CD4-positive, alpha-beta T cell treated with Interleukin-15 for 4 hours (primary cell): ENCODE measurements around the gene GPR15LG.
A peak's percentile ranks its signal among the peaks of the same experiment; 100 is the strongest.

Experiments used
- DNase-seq: peaks from one replicate; pipeline ENCODE4 v3.0.0-alpha.2; 2020; ENCODE audit warnings: low spot score

The GPR15LG gene

DNA sequence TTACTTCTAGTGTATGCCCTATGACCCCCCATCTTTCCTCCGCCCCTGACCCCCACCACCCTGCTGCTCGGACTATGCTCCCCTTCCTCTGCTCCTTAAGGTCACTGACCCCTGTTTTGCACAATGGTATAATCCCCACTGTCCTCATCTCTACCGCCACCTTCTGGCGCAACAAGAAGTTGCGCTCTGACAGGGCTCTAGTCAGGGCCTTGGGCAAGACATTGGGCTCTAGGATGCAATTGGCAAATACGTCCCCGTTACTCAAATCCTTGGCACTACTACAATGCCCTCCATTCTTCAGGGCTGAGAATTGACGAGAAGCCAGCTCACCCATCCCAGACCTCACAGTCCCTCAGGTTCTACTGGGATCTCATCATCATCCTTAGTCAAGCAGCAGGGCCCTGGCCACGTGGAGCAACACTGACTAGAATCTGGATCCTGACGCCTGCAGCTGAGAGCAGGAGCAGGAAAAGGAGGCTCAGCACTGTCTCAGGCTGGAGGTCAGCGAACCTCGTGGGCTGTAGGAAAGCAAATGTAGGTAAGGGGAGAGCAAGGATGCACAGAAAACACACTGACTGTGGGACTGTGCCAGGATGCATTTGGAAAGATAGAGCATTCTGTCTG lies 41.1 kb downstream of the GPR15LG start:
- peak; percentile 28 for DNase-seq

DNA sequence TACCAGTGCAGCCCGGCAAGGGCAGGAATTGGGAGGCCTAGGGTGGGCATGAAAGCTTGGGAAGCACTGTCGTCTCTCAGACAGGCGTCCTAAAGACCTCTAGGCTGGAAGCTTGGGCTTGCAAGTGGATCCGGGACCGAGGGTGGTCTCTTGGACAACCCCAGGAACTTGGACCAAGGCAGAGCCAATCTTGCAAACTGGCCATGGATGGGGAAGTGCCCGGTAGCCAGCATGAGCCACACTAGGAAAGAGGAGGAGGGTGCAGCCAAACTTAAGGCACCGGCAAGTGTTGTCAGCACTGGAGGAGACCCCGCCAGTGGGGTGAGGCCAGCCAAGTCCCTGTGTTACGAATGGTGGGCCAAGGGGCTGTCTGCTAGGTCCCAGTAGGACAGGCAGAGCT lies 43.2 kb downstream of the GPR15LG start:
- no peak for DNase-seq

- no peak for DNase-seq
Measured at GRCh38 chr10:84217746-84218145, 44.1 kb downstream of the GPR15LG start.

GRCh38 chr10:84221916-84222315 lies 48.3 kb downstream of the GPR15LG start:
- DNase-seq, result no peak

DNA sequence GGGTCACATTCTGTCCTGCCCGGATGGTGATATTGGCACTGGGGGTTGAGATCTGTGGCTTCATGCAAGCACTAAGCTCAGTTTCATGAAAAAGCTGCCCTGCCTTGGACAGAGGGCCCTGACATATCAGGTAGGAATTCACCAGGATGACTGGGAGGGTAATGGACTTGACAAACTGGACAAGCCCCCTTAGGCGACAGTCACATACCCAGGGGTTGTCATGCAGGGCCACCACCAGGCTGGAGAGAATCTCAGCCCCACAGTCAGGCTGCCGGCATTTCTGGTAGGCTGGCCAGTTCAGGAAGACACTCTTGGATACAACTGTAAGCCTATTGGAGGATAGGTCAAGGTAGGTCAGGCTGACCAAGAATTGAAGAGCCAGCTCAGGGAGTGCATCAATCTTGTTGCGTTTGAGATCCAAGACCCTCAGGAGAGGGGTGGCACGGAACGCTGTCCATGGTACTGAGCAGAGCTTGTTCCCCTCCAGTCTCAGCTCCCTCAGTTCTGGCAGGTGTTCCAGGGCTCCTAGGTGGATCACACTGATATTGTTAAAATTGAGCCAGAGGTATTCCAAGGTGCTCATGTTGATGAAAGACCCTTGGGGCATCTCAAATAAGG lies 50.9 kb downstream of the GPR15LG start:
- DNase-seq, result no peak

GRCh38 chr10:84225427-84226173 lies 52.0 kb downstream of the GPR15LG start, which contains the start of gene LRIT2:
Gene LRIT2, minus strand, starts transcription at chr10:84225544. Its CDS starts 24 bp downstream, at chr10:84225520.
- DNase-seq, result no peak

DNA sequence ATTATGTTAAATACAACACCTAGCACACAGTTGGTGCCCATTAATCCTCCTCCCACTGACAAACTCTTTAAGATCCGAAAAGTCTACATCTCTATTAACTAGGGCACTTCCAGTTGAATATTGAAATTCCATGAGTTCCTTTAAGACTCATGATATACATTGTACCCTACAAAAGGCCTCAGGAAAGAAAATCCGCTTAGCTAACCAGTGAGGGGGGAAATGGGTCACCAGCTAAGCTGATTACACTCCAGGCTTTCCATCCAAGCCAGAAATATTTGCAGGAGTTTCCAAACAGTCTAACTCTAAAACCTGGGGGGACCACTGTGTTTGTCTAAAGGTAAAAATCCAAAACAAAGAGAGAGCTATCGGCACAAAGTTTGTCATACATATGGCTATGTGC lies 53.0 kb downstream of the GPR15LG start:
- no peak for DNase-seq

- DNase-seq, result no peak
Measured at GRCh38 chr10:84227810-84228209, 54.2 kb downstream of the GPR15LG start.

DNA sequence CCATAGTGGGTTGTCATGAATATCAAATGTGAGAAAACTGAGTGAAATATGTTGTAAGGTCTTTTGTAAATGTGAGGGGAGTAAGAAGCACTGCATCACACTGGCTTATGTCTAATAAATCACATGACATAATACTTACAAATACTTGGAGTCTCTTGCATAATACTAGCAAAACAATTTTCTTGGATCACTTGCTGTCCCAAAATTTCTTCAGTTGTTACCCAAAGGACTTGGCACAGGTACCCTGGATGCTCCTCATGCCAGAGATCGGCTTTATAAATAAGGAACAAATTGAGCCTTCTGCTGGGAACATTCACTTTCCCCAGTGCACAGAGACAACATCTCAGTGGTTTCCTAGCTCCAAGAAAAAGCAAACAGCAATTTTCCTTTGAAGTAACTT lies 56.8 kb downstream of the GPR15LG start:
- DNase-seq, result no peak

DNA sequence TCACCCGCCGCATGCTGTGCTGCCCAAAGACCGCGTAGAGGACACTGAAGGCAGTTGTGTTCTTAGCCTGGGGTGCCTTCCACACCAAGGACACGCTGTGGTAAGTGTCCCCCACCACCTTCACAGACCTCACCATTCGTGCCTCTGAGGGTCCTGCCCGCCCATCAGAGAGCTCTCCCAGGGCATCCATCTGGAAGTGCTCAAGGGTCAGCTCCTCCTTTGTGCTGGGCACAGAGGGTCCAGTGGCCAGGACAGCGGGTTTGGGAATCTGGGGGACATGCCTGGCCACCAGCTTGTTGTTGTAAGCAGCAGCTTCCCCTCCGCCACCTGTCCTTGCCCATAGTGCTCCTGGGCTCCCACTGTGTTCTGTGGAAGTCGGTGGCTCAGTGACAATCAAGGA lies 58.8 kb downstream of the GPR15LG start:
- DNase-seq, result no peak

DNA sequence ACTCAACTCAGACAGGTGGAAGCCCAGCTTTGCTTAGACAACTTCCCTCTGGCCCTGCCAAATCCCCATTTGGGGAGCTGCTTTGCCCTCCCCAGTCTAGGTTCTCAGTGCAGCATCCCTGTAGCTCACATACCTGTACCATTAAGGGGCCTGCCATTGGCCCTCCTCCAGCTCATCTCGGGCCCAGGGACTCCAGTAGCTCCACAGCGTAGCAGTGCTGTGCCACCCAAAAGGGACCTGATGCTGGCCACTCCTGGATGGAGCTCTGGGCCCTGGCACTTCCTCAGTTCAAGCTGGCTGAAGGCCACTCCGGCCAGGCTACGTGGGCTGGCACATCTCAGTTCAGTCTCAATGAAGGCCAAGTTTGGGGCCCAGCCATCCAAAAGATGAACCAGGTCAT lies 60.3 kb downstream of the GPR15LG start:
- DNase-seq, result no peak

DNA sequence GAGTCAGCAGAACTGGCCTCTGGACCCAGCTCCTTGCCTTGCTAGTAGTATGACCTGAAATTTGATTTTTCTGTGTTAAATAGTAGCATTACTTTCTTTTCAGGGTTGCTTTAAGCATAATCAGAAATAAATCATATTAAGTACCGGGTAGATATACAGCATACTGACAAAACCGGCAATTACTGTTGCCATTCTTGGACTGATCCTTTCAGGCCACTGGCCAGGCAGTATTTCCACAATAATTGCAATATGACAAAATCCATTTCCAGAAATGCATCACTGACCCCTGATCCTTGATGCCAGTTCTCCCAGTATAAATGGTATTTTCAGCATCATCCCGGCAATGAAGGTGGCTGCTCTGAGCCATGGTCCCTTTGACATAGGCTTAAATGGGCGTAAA lies 60.9 kb downstream of the GPR15LG start:
- no peak for DNase-seq
